Lower lobe of right lung (tissue), 2 donors: ENCODE results near the gene SLC15A2. TPM values are rescaled to one million over a fixed set of nuclear protein-coding genes. Genes with fewer than 3 reads are reported as not detected.

Experiments
- ATAC-seq, 2 donors: fragments of 200-7000 bp; cut with Tn5 transposase; one replicate each; pipeline ENCODE4 v1.9.1; 2020 to 2022; ENCODE audit warnings: mild to moderate bottlenecking in 2 of 2, moderate library complexity in 2 of 2
- DNase-seq: peaks from one replicate; pipeline ENCODE4 v3.0.0-alpha.2; 2020
- H3K27ac ChIP-seq: fragments of 200-600 bp; one replicate; pipeline ENCODE4 v1.8.0; 2022
- H3K27me3 ChIP-seq: fragments of 200-600 bp; one replicate; pipeline ENCODE4 v1.8.0; 2022; ENCODE audit warnings: low read depth
- H3K36me3 ChIP-seq: fragments of 200-600 bp; one replicate; pipeline ENCODE4 v1.8.0; 2022; ENCODE audit warnings: mild to moderate bottlenecking
- H3K4me1 ChIP-seq: fragments of 200-600 bp; one replicate; pipeline ENCODE4 v1.8.0; 2022
- H3K4me3 ChIP-seq: fragments of 200-600 bp; one replicate; pipeline ENCODE4 v1.8.0; 2022; ENCODE audit warnings: mild to moderate bottlenecking
- H3K9me3 ChIP-seq: fragments of 200-600 bp; one replicate; pipeline ENCODE4 v1.8.0; 2022
- intact Hi-C: fragments of 100-400 bp; cut with DNase I; formaldehyde crosslinking; loops from one replicate; pipeline ENCODE4 v1.11.0; 2022
- total RNA-seq: library from RNA; stranded (reverse); fragmentation: NEBNext Ultra II Directional; extraction: Animal tissue kit (Norgen Biotek cat#: 25700); gene quantifications from one replicate; pipeline ENCODE4 v1.2.1, GENCODE V29; 2021
- TF ChIP-seq, protein P1 (sequence below): fragments of 200-600 bp; IDR thresholded peaks from one replicate; pipeline ENCODE4 v1.8.0; 2022; ENCODE audit warnings: antibody characterized with exemption, mild to moderate bottlenecking
- donor health status: DM: no; HTN: yes; CAD: no; lungs with severe emphysema.

SLC15A2 gene
- total RNA-seq, 1 donor from 2014 or later, result 63.6 TPM

DNA sequence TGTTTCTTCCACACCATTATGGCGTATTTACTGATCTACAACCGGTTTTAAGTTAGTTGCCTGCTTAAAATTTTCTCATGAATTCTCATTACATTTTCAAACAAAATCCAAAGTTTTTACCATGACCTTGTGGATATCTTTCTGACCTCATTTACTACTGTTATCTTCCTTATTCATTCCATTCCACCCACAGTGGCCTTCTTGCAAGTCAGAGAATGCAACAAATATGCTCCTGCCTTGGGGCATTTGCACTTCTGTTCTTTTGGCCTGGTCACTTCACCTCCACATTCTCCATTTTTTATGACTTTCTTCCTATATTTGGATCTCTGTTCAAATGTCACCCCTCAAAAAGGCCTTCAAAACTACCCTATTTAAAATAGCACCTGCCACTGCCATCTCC is 8.8 kb upstream of the SLC15A2 start:
- no peaks in the 10 kb centered on the region for H3K9me3 ChIP-seq
- TF ChIP-seq, protein P1, sequence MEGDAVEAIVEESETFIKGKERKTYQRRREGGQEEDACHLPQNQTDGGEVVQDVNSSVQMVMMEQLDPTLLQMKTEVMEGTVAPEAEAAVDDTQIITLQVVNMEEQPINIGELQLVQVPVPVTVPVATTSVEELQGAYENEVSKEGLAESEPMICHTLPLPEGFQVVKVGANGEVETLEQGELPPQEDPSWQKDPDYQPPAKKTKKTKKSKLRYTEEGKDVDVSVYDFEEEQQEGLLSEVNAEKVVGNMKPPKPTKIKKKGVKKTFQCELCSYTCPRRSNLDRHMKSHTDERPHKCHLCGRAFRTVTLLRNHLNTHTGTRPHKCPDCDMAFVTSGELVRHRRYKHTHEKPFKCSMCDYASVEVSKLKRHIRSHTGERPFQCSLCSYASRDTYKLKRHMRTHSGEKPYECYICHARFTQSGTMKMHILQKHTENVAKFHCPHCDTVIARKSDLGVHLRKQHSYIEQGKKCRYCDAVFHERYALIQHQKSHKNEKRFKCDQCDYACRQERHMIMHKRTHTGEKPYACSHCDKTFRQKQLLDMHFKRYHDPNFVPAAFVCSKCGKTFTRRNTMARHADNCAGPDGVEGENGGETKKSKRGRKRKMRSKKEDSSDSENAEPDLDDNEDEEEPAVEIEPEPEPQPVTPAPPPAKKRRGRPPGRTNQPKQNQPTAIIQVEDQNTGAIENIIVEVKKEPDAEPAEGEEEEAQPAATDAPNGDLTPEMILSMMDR, result no peak
- no peaks in the 10 kb centered on the region for H3K27me3 ChIP-seq
- no peak overlapping the region for H3K4me3 ChIP-seq
- DNase-seq (no peak), ATAC-seq (no peak)
- no peaks in the 10 kb centered on the region for H3K4me1 ChIP-seq
- no peak overlapping the region for H3K27ac ChIP-seq
- intact Hi-C loops, result no loop called here
- H3K36me3 ChIP-seq, result no peaks in the 10 kb centered on the region

- Histone ChIP-seq H3K9me3 (no peaks in the 10 kb centered on the region), H3K36me3 (peaks cover 8% of the 10 kb centered on the region), H3K4me1 (no peaks in the 10 kb centered on the region), H3K4me3 (peak overlapping the region; percentile 47), H3K27me3 (no peaks in the 10 kb centered on the region), H3K27ac (peak overlapping the region; percentile 73)
- ATAC-seq (peak; percentile 72 to 90), DNase-seq (no peak)
- intact Hi-C loops, result no loop called here
- TF ChIP-seq, protein P1, result no peak
Measured at GRCh38 chr3:121895121-121895520, 920 bp downstream of the SLC15A2 start.

GRCh38 chr3:121895736-121896135 is 1.5 kb downstream of the SLC15A2 start:
- H3K36me3 ChIP-seq, result peaks cover 8% of the 10 kb centered on the region
- peak overlapping the region; percentile 47 for H3K4me3 ChIP-seq
- intact Hi-C loops, result no loop called here
- no peak overlapping the region for H3K27ac ChIP-seq
- DNase-seq (no peak), ATAC-seq (no peak)
- no peaks in the 10 kb centered on the region for H3K9me3 ChIP-seq
- H3K27me3 ChIP-seq, result no peaks in the 10 kb centered on the region
- TF ChIP-seq, protein P1, result no peak
- H3K4me1 ChIP-seq, result no peaks in the 10 kb centered on the region

DNA sequence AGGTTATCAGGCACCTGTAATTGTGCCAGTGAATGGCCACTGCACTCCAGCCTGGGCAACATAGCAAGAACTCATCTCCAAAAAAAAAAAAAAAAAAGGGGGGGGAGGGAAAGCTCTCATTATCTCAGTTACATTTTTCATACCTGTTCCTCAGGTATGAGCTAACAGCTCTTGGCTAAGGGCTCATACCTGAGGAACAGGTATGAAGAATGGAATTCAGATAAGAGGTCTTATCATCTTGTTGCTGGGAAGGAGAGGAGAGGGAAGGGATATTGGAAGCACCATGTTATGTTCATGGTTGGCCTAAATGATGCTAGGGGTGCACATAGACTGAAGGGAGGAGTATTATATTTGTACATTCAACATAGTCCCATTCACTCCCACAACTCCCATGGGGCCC is 2.6 kb downstream of the SLC15A2 start:
- H3K27me3 ChIP-seq, result no peaks in the 10 kb centered on the region
- no peaks in the 10 kb centered on the region for H3K4me1 ChIP-seq
- DNase-seq (no peak), ATAC-seq (peak; percentile 77 to 79)
- H3K36me3 ChIP-seq, result peaks cover 8% of the 10 kb centered on the region
- H3K4me3 ChIP-seq, result no peak overlapping the region
- no peak overlapping the region for H3K27ac ChIP-seq
- TF ChIP-seq, protein P1, result no peak
- intact Hi-C loops, result no loop called here
- H3K9me3 ChIP-seq, result no peaks in the 10 kb centered on the region

DNA sequence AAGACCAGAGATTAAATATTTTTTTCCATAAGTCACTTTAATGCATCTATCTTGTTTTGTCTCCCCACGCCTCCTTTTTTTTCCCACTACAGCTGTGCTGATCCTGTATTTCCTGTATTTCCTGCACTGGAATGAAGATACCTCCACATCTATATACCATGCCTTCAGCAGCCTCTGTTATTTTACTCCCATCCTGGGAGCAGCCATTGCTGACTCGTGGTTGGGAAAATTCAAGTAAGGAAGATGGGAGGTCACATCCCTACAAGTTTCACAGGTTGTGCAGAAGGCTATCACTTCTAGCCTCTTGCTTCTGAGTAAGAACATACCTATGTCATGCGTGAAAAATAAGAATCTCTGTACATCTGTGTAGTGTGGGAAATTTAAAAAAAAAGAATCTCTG is 3.1 kb downstream of the SLC15A2 start:
- Histone ChIP-seq H3K4me3 (no peak overlapping the region), H3K27me3 (no peaks in the 10 kb centered on the region), H3K36me3 (peaks cover 8% of the 10 kb centered on the region), H3K4me1 (no peaks in the 10 kb centered on the region), H3K9me3 (no peaks in the 10 kb centered on the region), H3K27ac (no peak overlapping the region)
- TF ChIP-seq, protein P1, result no peak
- ATAC-seq (no peak), DNase-seq (no peak)
- intact Hi-C loops, result no loop called here
